Measurements from ENCODE around the gene TNFAIP2.
A peak's percentile ranks its signal among the peaks of the same experiment; 100 is the strongest.

The TNFAIP2 gene

GRCh38 chr14:103121121-103121845 lies 2.0 kb upstream of the TNFAIP2 start:
- H3K4me1 ChIP-seq (ENCODE audit: insufficient read depth, poor library complexity, severe bottlenecking) = peaks cover 19% of the 10 kb centered on the region
- H3K36me3 ChIP-seq (ENCODE audit: low read depth) = no peaks in the 10 kb centered on the region
- no peak; the same call in 2 of the 3 replicates for ATAC-seq (ENCODE audit: low read depth)
- no peak for DNase-seq (ENCODE audit: low spot score)
- peak overlapping the region; percentile 56 for H3K27ac ChIP-seq (ENCODE audit: poor library complexity, severe bottlenecking)
- no peak overlapping the region for H3K4me3 ChIP-seq (ENCODE audit: severe bottlenecking)
- H3K9me3 ChIP-seq (ENCODE audit: severe bottlenecking) = no peaks in the 10 kb centered on the region
- TF ChIP-seq CTCF (IDR thresholded peaks at IDR 0.05; ENCODE audit: poor library complexity, severe bottlenecking) = no peak
- no peaks in the 10 kb centered on the region for H3K27me3 ChIP-seq (ENCODE audit: insufficient read depth, poor library complexity, severe bottlenecking)

GRCh38 chr14:103121846-103122584 lies 1.2 kb upstream of the TNFAIP2 start:
- H3K4me1 ChIP-seq (ENCODE audit: insufficient read depth, poor library complexity, severe bottlenecking) = peaks cover 23% of the 10 kb centered on the region
- no peaks in the 10 kb centered on the region for H3K36me3 ChIP-seq (ENCODE audit: low read depth)
- H3K4me3 ChIP-seq (ENCODE audit: severe bottlenecking) = no peak overlapping the region
- peak; percentile 5 for TF ChIP-seq CTCF (IDR thresholded peaks at IDR 0.05; ENCODE audit: poor library complexity, severe bottlenecking)
- ATAC-seq (ENCODE audit: low read depth) (peak; percentile 59), DNase-seq (ENCODE audit: low spot score) (peak; percentile 98)
- H3K9me3 ChIP-seq (ENCODE audit: severe bottlenecking) = no peaks in the 10 kb centered on the region
- no peaks in the 10 kb centered on the region for H3K27me3 ChIP-seq (ENCODE audit: insufficient read depth, poor library complexity, severe bottlenecking)
- H3K27ac ChIP-seq (ENCODE audit: poor library complexity, severe bottlenecking) = peak overlapping the region; percentile 56

- Histone ChIP-seq H3K9me3 (ENCODE audit: severe bottlenecking) (no peaks in the 10 kb centered on the region), H3K27me3 (ENCODE audit: insufficient read depth, poor library complexity, severe bottlenecking) (no peaks in the 10 kb centered on the region), H3K4me1 (ENCODE audit: insufficient read depth, poor library complexity, severe bottlenecking) (peaks cover 26% of the 10 kb centered on the region), H3K36me3 (ENCODE audit: low read depth) (no peaks in the 10 kb centered on the region), H3K27ac (ENCODE audit: poor library complexity, severe bottlenecking) (peak overlapping the region; percentile 56), H3K4me3 (ENCODE audit: severe bottlenecking) (no peak overlapping the region)
- TF ChIP-seq CTCF (IDR thresholded peaks at IDR 0.05; ENCODE audit: poor library complexity, severe bottlenecking) = no peak
- no peak for DNase-seq (ENCODE audit: low spot score)
- ATAC-seq (ENCODE audit: low read depth) = peak; percentile 2; the same call in 2 of the 3 replicates
Measured at GRCh38 chr14:103122585-103122946, 695 bp upstream of the TNFAIP2 start.

GRCh38 chr14:103123634-103124500 lies 606 bp downstream of the TNFAIP2 start:
- H3K27me3 ChIP-seq (ENCODE audit: insufficient read depth, poor library complexity, severe bottlenecking) = no peaks in the 10 kb centered on the region
- DNase-seq (ENCODE audit: low spot score) (no peak), ATAC-seq (ENCODE audit: low read depth) (no peak)
- H3K27ac ChIP-seq (ENCODE audit: poor library complexity, severe bottlenecking) = peak overlapping the region; percentile 56
- H3K36me3 ChIP-seq (ENCODE audit: low read depth) = no peaks in the 10 kb centered on the region
- peaks cover 39% of the 10 kb centered on the region for H3K4me1 ChIP-seq (ENCODE audit: insufficient read depth, poor library complexity, severe bottlenecking)
- peak; percentile 24 for TF ChIP-seq CTCF (IDR thresholded peaks at IDR 0.05; ENCODE audit: poor library complexity, severe bottlenecking)
- H3K9me3 ChIP-seq (ENCODE audit: severe bottlenecking) = no peaks in the 10 kb centered on the region
- peak overlapping the region; percentile 26 for H3K4me3 ChIP-seq (ENCODE audit: severe bottlenecking)
